OCI-LY3 (cell line): ENCODE data around the gene C1orf21.

Experiments
- CTCF ChIP-seq: fragments of 200-600, 300-600 bp; sonication (generic); IDR thresholded peaks from 2 replicates; pipeline ENCODE4 v1.5.1; 2014; ENCODE audit warnings: antibody characterized with exemption, low read length, low read depth
- EZH2phosphoT487 ChIP-seq: fragments of 200-600 bp; shearing (Covaris generic); IDR thresholded peaks from 2 replicates; pipeline ENCODE4 v1.6.1; 2018; ENCODE audit warnings: antibody characterized with exemption, mixed run types, low read depth

- TF ChIP-seq CTCF = no peak
- TF ChIP-seq EZH2phosphoT487 = no peak
Measured at GRCh38 chr1:184405801-184406142, 18.9 kb downstream of the C1orf21 start.
